BJ (cell line): ENCODE data around the gene IFITM2. TPM values are rescaled to one million over a fixed set of nuclear protein-coding genes. Genes with fewer than 3 reads are reported as not detected.
"Not testable (repeated sequence)": the region's sequence is repeated elsewhere in the genome, so short reads cannot be mapped to it uniquely, and the experiment has no call there.

Experiments
- CTCF ChIA-PET: fragments of 350-600 bp; formaldehyde crosslinking; extraction: SDS; loops from one replicate; lab custom pipeline; 2021; ENCODE audit warnings: antibody characterized with exemption, inconsistent platforms; lab: Yijun Ruan, JAX
- POLR2A ChIA-PET: fragments of 300-600 bp; sonication (Branson Sonifier 250); formaldehyde crosslinking; extraction: SDS; loops from one replicate; lab custom pipeline; 2021; ENCODE audit warnings: antibody characterized with exemption; lab: Charles Lee
- DNase-seq: peaks from one replicate; pipeline ENCODE4 v3.0.0-alpha.2; 2011; ENCODE audit warnings: low read depth
- H3K27me3 ChIP-seq: 2 replicates; pipeline ENCODE4 v1.6.0; 2011; ENCODE audit warnings: low read length; ENCODE audit not compliant: control insufficient read depth, insufficient read depth
- H3K36me3 ChIP-seq: 2 replicates; pipeline ENCODE4 v1.5.1; 2011; ENCODE audit warnings: low read length; ENCODE audit not compliant: control insufficient read depth, insufficient read depth
- H3K4me3 ChIP-seq: 2 replicates; pipeline ENCODE4 v1.5.1; 2011; ENCODE audit warnings: low read depth, mild to moderate bottlenecking, control low read depth, low read length
- CTCF ChIP-seq: IDR thresholded peaks from 2 replicates; pipeline ENCODE4 v1.5.1; 2011; ENCODE audit warnings: low read depth, mild to moderate bottlenecking, control low read depth, inconsistent platforms, low read length, moderate library complexity; ENCODE audit not compliant: insufficient read depth
- polyA plus RNA-seq: library from polyadenylated mRNA; depleted of rRNA; stranded (reverse); fragments of >200 nt; gene quantifications from 2 replicates; pipeline ENCODE4 v1.2.3, GENCODE V29; 2011

IFITM2 gene
- polyA plus RNA-seq, 1 experiment: 813 TPM

GRCh38 chr11:330694-331357, 23.2 kb downstream of the IFITM2 start:
- TF ChIP-seq CTCF: no peak
- POLR2A ChIA-PET: no interaction called here
- no peak for DNase-seq
- Histone ChIP-seq H3K36me3 (no peaks in the 10 kb centered on the region), H3K27me3 (no peaks in the 10 kb centered on the region), H3K4me3 (no peak overlapping the region)
- CTCF ChIA-PET: no interaction called here

DNA sequence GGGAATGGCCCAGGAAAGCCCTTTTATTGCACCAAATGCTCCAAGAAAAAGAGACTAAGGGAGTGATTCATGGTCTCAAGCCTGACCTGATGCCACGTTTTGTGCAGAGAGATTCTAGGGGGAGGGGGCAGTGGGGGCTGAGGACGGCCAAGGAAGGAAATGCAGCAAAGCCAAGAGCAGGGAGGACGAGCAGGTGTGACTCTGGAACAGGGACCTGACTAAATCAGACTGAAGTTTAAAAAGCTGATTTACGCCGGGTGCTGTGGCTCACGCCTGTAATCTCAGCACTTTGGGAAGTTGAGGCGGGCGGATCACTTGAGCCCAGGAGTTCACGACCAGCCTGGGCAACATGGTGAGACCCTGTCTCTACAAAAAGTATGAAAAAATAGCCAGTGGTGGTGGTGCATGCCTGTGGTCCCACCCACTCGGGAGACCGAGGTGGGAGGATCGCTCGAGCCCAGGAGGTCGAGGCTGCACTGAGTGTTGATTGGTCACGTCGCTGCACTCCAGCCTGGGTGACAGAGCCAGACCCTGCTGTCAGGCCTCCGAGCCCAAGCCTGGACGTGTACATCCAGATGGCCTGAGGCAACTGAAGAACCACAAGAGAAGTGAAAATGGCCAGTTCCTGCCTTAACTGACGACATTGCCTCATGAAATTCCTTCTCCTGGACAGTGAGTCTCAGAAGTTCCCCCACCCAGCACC, 23.9 kb downstream of the IFITM2 start:
- CTCF ChIA-PET: no interaction called here
- H3K27me3 ChIP-seq: no peaks in the 10 kb centered on the region
- no peak for TF ChIP-seq CTCF
- no peaks in the 10 kb centered on the region for H3K36me3 ChIP-seq
- POLR2A ChIA-PET: no interaction called here
- H3K4me3 ChIP-seq: no peak overlapping the region
- DNase-seq: no peak

- no peaks in the 10 kb centered on the region for H3K27me3 ChIP-seq
- ChIA-PET POLR2A (no interaction called here), CTCF (interaction anchor here (0.9 kb wide), 1 partner anchor 9 kb away, joined by 3 read pairs; no protein-coding TSS in a partner anchor)
- no peak for DNase-seq
- H3K4me3 ChIP-seq: no peak overlapping the region
- no peaks in the 10 kb centered on the region for H3K36me3 ChIP-seq
- TF ChIP-seq CTCF: no peak
Measured at GRCh38 chr11:332651-333480, 25.2 kb downstream of the IFITM2 start.

DNA sequence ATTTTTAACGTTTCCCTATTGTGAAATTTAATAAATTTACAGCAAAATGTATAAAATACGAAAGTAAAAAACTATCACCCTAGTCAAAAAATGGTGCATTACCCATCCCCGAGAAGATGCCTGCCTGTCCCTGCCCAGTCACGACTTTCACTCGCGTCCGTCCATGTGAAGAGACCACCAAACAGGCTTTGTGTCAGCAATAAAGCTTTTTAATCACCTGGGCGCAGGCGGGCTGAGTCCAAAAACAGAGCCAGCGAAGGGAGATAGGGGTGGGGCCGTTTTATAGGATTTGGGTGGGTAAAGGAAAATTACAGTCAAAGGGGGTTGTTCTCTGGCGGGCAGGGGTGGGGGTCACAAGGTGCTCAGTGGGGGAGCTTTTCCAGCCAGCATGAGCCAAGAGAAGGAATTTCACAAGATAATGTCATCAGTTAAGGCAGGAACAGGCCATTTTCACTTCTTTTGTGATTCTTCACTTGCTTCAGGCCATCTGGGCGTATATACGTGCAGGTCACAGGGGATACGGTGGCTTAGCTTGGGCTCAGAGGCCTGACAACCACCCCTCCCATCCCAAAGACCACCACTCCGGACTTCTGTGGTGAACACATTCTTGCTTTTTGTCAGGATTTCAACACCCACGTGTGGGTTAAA, 26.1 kb downstream of the IFITM2 start:
- H3K27me3 ChIP-seq, H3K4me3 ChIP-seq, POLR2A ChIA-PET, H3K36me3 ChIP-seq, DNase-seq: not testable (repeated sequence)
- CTCF ChIA-PET: interaction anchor here (0.9 kb wide), 1 partner anchor 20 kb away, joined by 4 read pairs; no protein-coding TSS in a partner anchor

GRCh38 chr11:334264-334994, 26.8 kb downstream of the IFITM2 start:
- no peak for TF ChIP-seq CTCF
- DNase-seq: no peak
- POLR2A ChIA-PET: no interaction called here
- no peaks in the 10 kb centered on the region for H3K36me3 ChIP-seq
- no peak overlapping the region for H3K4me3 ChIP-seq
- CTCF ChIA-PET: interaction anchor here (0.6 to 0.9 kb wide), 2 partner anchors 19 to 25 kb away, joined by 3 to 4 read pairs; no protein-coding TSS in a partner anchor
- no peaks in the 10 kb centered on the region for H3K27me3 ChIP-seq
